Ovary (tissue), 9 donors: ENCODE measurements around the gene ATP13A3. TPM values are rescaled to one million over a fixed set of nuclear protein-coding genes. Genes with fewer than 3 reads are reported as not detected.

Experiments used
- DNase-seq, 5 donors: peaks; one replicate each; pipeline ENCODE4 v3.0.0-alpha.2; 2019 to 2020
- H3K27ac ChIP-seq, 2 donors: fragments of 200-600 bp; one replicate each; pipeline versions ENCODE4 v1.5.1 to v1.8.0; 2019 to 2022
- H3K27me3 ChIP-seq: fragments of 200-600 bp; one replicate; pipeline ENCODE4 v1.8.0; 2022
- H3K36me3 ChIP-seq: fragments of 200-600 bp; sonication (generic); one replicate; pipeline ENCODE4 v1.5.1; 2019
- H3K4me1 ChIP-seq: one replicate; pipeline ENCODE4 v1.8.1; 2013; ENCODE audit warnings: mild to moderate bottlenecking, moderate library complexity; ENCODE audit not compliant: insufficient read depth
- H3K4me3 ChIP-seq: fragments of 200-600 bp; sonication (generic); one replicate; pipeline ENCODE4 v1.5.1; 2017
- H3K9me3 ChIP-seq, 2 donors: fragments of 200-600 bp in 1 of 2; sonication (generic) in 1 of 2; one replicate each; pipeline versions ENCODE4 v1.5.1 to v1.8.1; 2013 to 2019; ENCODE audit warnings: mild to moderate bottlenecking in 1 of 2, moderate library complexity in 1 of 2
- CTCF ChIP-seq, 3 donors: fragments of 450-650 bp in 2 of 3; fragments of 200-600 bp in 1 of 3; IDR thresholded peaks; one replicate each; pipeline versions ENCODE4 v1.5.1 to v1.8.0; 2016 to 2022; ENCODE audit warnings: antibody characterized with exemption in 3 of 3, mild to moderate bottlenecking in 1 of 3
- EP300 ChIP-seq: sonication (generic); formaldehyde crosslinking; IDR thresholded peaks from one replicate; pipeline ENCODE4 v1.6.1; 2017; ENCODE audit warnings: antibody characterized with exemption
- POLR2A ChIP-seq: fragments of 450-650 bp; IDR thresholded peaks from one replicate; pipeline ENCODE4 v1.6.1; 2017; ENCODE audit warnings: antibody characterized with exemption, mild to moderate bottlenecking, moderate library complexity
- WGBS, 3 donors: extraction: QIAGEN DNeasy Blood & Tissue Kit in 1 of 3; methylation state at CpG; one replicate each; pipeline versions ENCODE4 v1.1.5 to v1.1.7; 2013 to 2017; 5-methylcytosine and 5-hydroxymethylcytosine counted together
- intact Hi-C, 4 donors: fragments of 100-400 bp; cut with DNase I; formaldehyde crosslinking; loops; one replicate each; pipeline versions ENCODE4 v1.11.0 to v1.15.1; 2022 to 2023
- polyA plus RNA-seq, 2 donors: library from polyadenylated mRNA; stranded (reverse); fragments of 200-250 nt in 1 of 2; fragments of 350-450 nt in 1 of 2; fragmentation: Illumina TruSeq in 1 of 2; extraction: RNeasy Lipid Tissue Mini Kit (QIAGEN cat#74804) in 1 of 2; gene quantifications; one replicate each; pipeline ENCODE4 v1.2.3, GENCODE V29; 2013 to 2014
- total RNA-seq, 7 donors: library from RNA; depleted of rRNA in 2 of 7; stranded (reverse); fragments of >200 nt in 2 of 7; fragmentation: NEBNext Ultra II Directional in 3 of 7; extraction: Animal tissue kit (Norgen Biotek cat#: 25700) in 3 of 7; gene quantifications; one replicate each; pipeline versions ENCODE4 v1.1.0 to v1.2.4, GENCODE V29; 2016 to 2023
- donor health status: DM: no; HTN: no; CAD: no; lungs with moderate emphysema.
- donor health status: DM: no; HTN: no; CAD: no.
- donor health status: Bipolar disorder and iron deficiency.
- donor health status: DM: yes; HTN: yes; CAD: no.
- donor health status: DM: no; HTN: no; CAD: no.
- donor health status: DM: yes; HTN: yes; CAD: no.

ATP13A3 gene
- total and polyA plus RNA-seq, 9 donors = 13.7 to 101 (median 52.4) TPM

- no peaks in the 10 kb centered on the region for H3K36me3 ChIP-seq
- TF ChIP-seq EP300 = no peak
- TF ChIP-seq POLR2A = no peak
- TF ChIP-seq CTCF (IDR thresholded peaks at IDR 0.05) = no peak
- no peak overlapping the region for H3K4me3 ChIP-seq
- H3K9me3 ChIP-seq = no peaks in the 10 kb centered on the region
- intact Hi-C loops = no loop called here
- WGBS, 3 donors = 74 to 76% (median 74%) methylated on average over 14 of the region's 14 CpGs
- H3K27me3 ChIP-seq = no peaks in the 10 kb centered on the region
- H3K27ac ChIP-seq = no peak overlapping the region
- no peaks in the 10 kb centered on the region for H3K4me1 ChIP-seq
- DNase-seq = no peak
Observed at GRCh38 chr3:194508491-194509453, 22.0 kb upstream of the ATP13A3 start.

GRCh38 chr3:194507571-194507970 is 20.8 kb upstream of the ATP13A3 start:
- no peak for DNase-seq
- no peaks in the 10 kb centered on the region for H3K36me3 ChIP-seq
- no peak overlapping the region for H3K27ac ChIP-seq
- no peaks in the 10 kb centered on the region for H3K4me1 ChIP-seq
- no peaks in the 10 kb centered on the region for H3K27me3 ChIP-seq
- intact Hi-C loops = no loop called here
- 90 to 93% (median 90%) methylated on average over 12 of the region's 12 CpGs for WGBS, 3 donors
- no peaks in the 10 kb centered on the region for H3K9me3 ChIP-seq
- no peak overlapping the region for H3K4me3 ChIP-seq
- TF ChIP-seq CTCF (IDR thresholded peaks at IDR 0.05) (no peak), EP300 (no peak), POLR2A (no peak)

- intact Hi-C loops = no loop called here
- Histone ChIP-seq H3K4me1 (no peaks in the 10 kb centered on the region), H3K4me3 (no peak overlapping the region), H3K27ac (no peak overlapping the region), H3K9me3 (no peaks in the 10 kb centered on the region), H3K27me3 (no peaks in the 10 kb centered on the region), H3K36me3 (no peaks in the 10 kb centered on the region)
- 14 to 40% (median 23%) methylated on average over 5 of the region's 5 CpGs for WGBS, 3 donors
- no peak for DNase-seq
- TF ChIP-seq POLR2A = no peak
- no peak for TF ChIP-seq EP300
- TF ChIP-seq CTCF (IDR thresholded peaks at IDR 0.05) = no peak
Observed at GRCh38 chr3:194505791-194506415, 19.1 kb upstream of the ATP13A3 start.

GRCh38 chr3:194504861-194505260 is 18.1 kb upstream of the ATP13A3 start:
- no peak overlapping the region for H3K27ac ChIP-seq
- no peak for TF ChIP-seq POLR2A
- no peak for TF ChIP-seq EP300
- no peak for TF ChIP-seq CTCF (IDR thresholded peaks at IDR 0.05)

More at GRCh38 chr3:194504861-194505260, 18.1 kb upstream of the ATP13A3 start:
- no peaks in the 10 kb centered on the region for H3K4me1 ChIP-seq
- 92 to 96% (median 95%) methylated on average over 7 of the region's 7 CpGs for WGBS, 3 donors
- no peaks in the 10 kb centered on the region for H3K9me3 ChIP-seq
- H3K36me3 ChIP-seq = no peaks in the 10 kb centered on the region
- DNase-seq = no peak
- H3K27me3 ChIP-seq = no peaks in the 10 kb centered on the region
- intact Hi-C loops = no loop called here
- H3K4me3 ChIP-seq = no peak overlapping the region
